HEK293T (cell line): ENCODE measurements around the gene TARS3.
A peak's percentile ranks its signal among the peaks of the same experiment; 100 is the strongest.

Experiments used
- ARNT ChIP-seq: fragments of 450-650 bp; IDR thresholded peaks from 2 replicates; pipeline ENCODE4 v1.6.1; 2017; ENCODE audit warnings: mild to moderate bottlenecking
- BHLHE40 ChIP-seq: fragments of 450-650 bp; IDR thresholded peaks from 2 replicates; pipeline ENCODE4 v1.6.1; 2016; ENCODE audit warnings: mild to moderate bottlenecking, moderate library complexity, borderline replicate concordance
- CTBP1 ChIP-seq: fragments of 450-650 bp; IDR thresholded peaks from 2 replicates; pipeline ENCODE4 v1.6.1; 2016; ENCODE audit warnings: borderline replicate concordance
- ELF4 ChIP-seq: fragments of 450-650 bp; IDR thresholded peaks from 2 replicates; pipeline ENCODE4 v1.6.1; 2017; ENCODE audit warnings: antibody characterized with exemption
- FOXA1 ChIP-seq: fragments of 450-650 bp; IDR thresholded peaks from 2 replicates; pipeline ENCODE4 v1.6.1; 2016; ENCODE audit warnings: mild to moderate bottlenecking
- FOXK2 ChIP-seq: fragments of 450-650 bp; IDR thresholded peaks from 2 replicates; pipeline ENCODE4 v1.6.1; 2016; ENCODE audit warnings: mild to moderate bottlenecking
- FOXM1 ChIP-seq: fragments of 450-650 bp; IDR thresholded peaks from 2 replicates; pipeline ENCODE4 v1.6.1; 2017; ENCODE audit warnings: mild to moderate bottlenecking, borderline replicate concordance
- HDGF ChIP-seq: fragments of 450-650 bp; IDR thresholded peaks from 2 replicates; pipeline ENCODE4 v1.6.1; 2017; ENCODE audit warnings: antibody characterized with exemption, borderline replicate concordance
- L3MBTL2 ChIP-seq: fragments of 450-650 bp; conservative IDR thresholded peaks from 2 replicates; pipeline ENCODE4 v1.6.1; 2016; ENCODE audit warnings: mild to moderate bottlenecking
- NFRKB ChIP-seq: fragments of 450-650 bp; IDR thresholded peaks from 2 replicates; pipeline ENCODE4 v1.6.1; 2016; ENCODE audit warnings: mild to moderate bottlenecking, moderate library complexity
- PKNOX1 ChIP-seq: fragments of 450-650 bp; IDR thresholded peaks from 2 replicates; pipeline ENCODE4 v1.6.1; 2016
- SP1 ChIP-seq: fragments of 450-650 bp; IDR thresholded peaks from 2 replicates; pipeline ENCODE4 v1.6.1; 2017
- SUZ12 ChIP-seq: fragments of 450-650 bp; IDR thresholded peaks from 2 replicates; pipeline ENCODE4 v1.6.1; 2016; ENCODE audit warnings: mild to moderate bottlenecking
- ZNF384 ChIP-seq: fragments of 450-650 bp; IDR thresholded peaks from 2 replicates; pipeline ENCODE4 v1.6.1; 2016

GRCh38 chr15:101707983-101708382 lies 16.3 kb downstream of the TARS3 start:
- TF ChIP-seq FOXM1, result no peak
- TF ChIP-seq L3MBTL2, result no peak
- TF ChIP-seq BHLHE40, result no peak
- TF ChIP-seq CTBP1, result no peak
- TF ChIP-seq FOXK2, result no peak
- no peak for TF ChIP-seq SUZ12
- no peak for TF ChIP-seq SP1
- TF ChIP-seq FOXA1, result no peak
- TF ChIP-seq ARNT, result no peak
- no peak for TF ChIP-seq HDGF
- TF ChIP-seq ZNF384, result 0 out of 2 replicates have a peak, but pooled peaks have one; percentile 23
- TF ChIP-seq PKNOX1, result no peak
- no peak for TF ChIP-seq NFRKB
- TF ChIP-seq ELF4, result no peak
